IMR-90 (cell line): ENCODE measurements around the gene PSME2. TPM values are rescaled to one million over a fixed set of nuclear protein-coding genes. Genes with fewer than 3 reads are reported as not detected.

Experiments
- ATAC-seq: fragments of 200-7000 bp; cut with Tn5 transposase; 2 replicates; pipeline ENCODE4 v1.9.1; 2020; ENCODE audit warnings: low read depth, mild to moderate bottlenecking, moderate library complexity
- BruUV-seq: library from RNA; stranded (reverse); fragments of 400-500 nt; replicated peaks from 2 replicates; lab custom pipeline; 2021; lab: Mats Ljungman, UMichigan
- CTCF ChIA-PET: fragments of 300-600 bp; formaldehyde crosslinking; extraction: SDS; loops from one replicate; lab custom pipeline; 2021; ENCODE audit warnings: antibody characterized with exemption; lab: Yijun Ruan, JAX
- POLR2A ChIA-PET: fragments of 300-600 bp; sonication (Branson Sonifier 250); formaldehyde crosslinking; loops from one replicate; lab custom pipeline; 2022; ENCODE audit warnings: antibody characterized with exemption; ENCODE audit not compliant: unreplicated experiment; lab: Charles Lee
- DNase-seq: peaks from one replicate; pipeline ENCODE4 v3.0.0; 2013
- H2AFZ ChIP-seq: replicated peaks from 2 replicates; pipeline ENCODE3; 2013; ENCODE audit warnings: low read length, mild to moderate bottlenecking; ENCODE audit not compliant: poor library complexity
- H2AK5ac ChIP-seq: 2 replicates; pipeline ENCODE4 v1.6.1; 2013; ENCODE audit warnings: low read depth, low read length, inconsistent platforms
- H2AK9ac ChIP-seq: replicated peaks from 2 replicates; pipeline ENCODE3; 2013; ENCODE audit warnings: mild to moderate bottlenecking, low read depth, low read length, moderate library complexity; ENCODE audit not compliant: poor library complexity
- H2BK120ac ChIP-seq: 2 replicates; pipeline ENCODE4 v1.6.1; 2013; ENCODE audit warnings: low read depth, low read length, inconsistent platforms
- H2BK15ac ChIP-seq: 3 replicates; pipeline ENCODE4 v1.6.1; 2013; ENCODE audit warnings: low read depth, low read length, inconsistent platforms
- H2BK20ac ChIP-seq: 2 replicates; pipeline ENCODE4 v1.6.1; 2013; ENCODE audit warnings: low read depth, mild to moderate bottlenecking, inconsistent platforms, low read length, moderate library complexity
- H2BK5ac ChIP-seq: 2 replicates; pipeline ENCODE4 v1.6.1; 2013; ENCODE audit warnings: mild to moderate bottlenecking, low read depth, low read length, inconsistent platforms; ENCODE audit not compliant: poor library complexity, severe bottlenecking
- H3K14ac ChIP-seq: replicated peaks from 2 replicates; pipeline ENCODE4 v1.6.1; 2013; ENCODE audit warnings: low read depth, low read length, inconsistent platforms
- H3K18ac ChIP-seq: 2 replicates; pipeline ENCODE4 v1.6.1; 2013; ENCODE audit warnings: low read depth, low read length, control low read depth
- H3K23ac ChIP-seq: 2 replicates; pipeline ENCODE4 v1.6.1; 2013; ENCODE audit warnings: low read depth, low read length, inconsistent platforms
- H3K27ac ChIP-seq: 2 replicates; pipeline ENCODE4 v1.5.1; 2013; ENCODE audit warnings: mild to moderate bottlenecking, control low read depth, low read length; ENCODE audit not compliant: insufficient read depth
- H3K27me3 ChIP-seq: 2 replicates; pipeline ENCODE4 v1.6.1; 2013; ENCODE audit warnings: low read length; ENCODE audit not compliant: control insufficient read depth, insufficient read depth
- H3K36me3 ChIP-seq: 2 replicates; pipeline ENCODE4 v1.6.1; 2013; ENCODE audit warnings: low read length, mixed read lengths; ENCODE audit not compliant: control insufficient read depth, insufficient read depth
- H3K4ac ChIP-seq: 2 replicates; pipeline ENCODE4 v1.6.1; 2013; ENCODE audit warnings: low read depth, low read length, inconsistent platforms
- H3K4me1 ChIP-seq: 2 replicates; pipeline ENCODE4 v1.6.1; 2013; ENCODE audit warnings: low read length, mixed read lengths; ENCODE audit not compliant: control insufficient read depth, insufficient read depth
- H3K4me2 ChIP-seq: 2 replicates; pipeline ENCODE4 v1.6.1; 2013; ENCODE audit warnings: low read depth, mild to moderate bottlenecking, control low read depth, low read length, moderate library complexity
- H3K4me3 ChIP-seq: 2 replicates; pipeline ENCODE4 v1.5.1; 2013; ENCODE audit warnings: low read depth, mild to moderate bottlenecking, control low read depth, low read length, moderate library complexity; ENCODE audit not compliant: insufficient read depth
- H3K56ac ChIP-seq: 2 replicates; pipeline ENCODE4 v1.6.1; 2013; ENCODE audit warnings: low read length, inconsistent platforms; ENCODE audit not compliant: insufficient read depth; ENCODE audit errors: extremely low read depth
- H3K79me1 ChIP-seq, 2 experiments: 2 replicates each; pipeline ENCODE4 v1.6.1; 2013; ENCODE audit warnings: low read length in 2 of 2, inconsistent platforms in 1 of 2, low read depth in 1 of 2
- H3K9ac ChIP-seq: 2 replicates; pipeline ENCODE4 v1.6.1; 2013; ENCODE audit warnings: low read depth, low read length, control low read depth
- H3K9me1 ChIP-seq: 2 replicates; pipeline ENCODE4 v1.6.1; 2013; ENCODE audit warnings: low read length, inconsistent platforms; ENCODE audit not compliant: insufficient read depth
- H3K9me3 ChIP-seq: 2 replicates; pipeline ENCODE4 v1.6.1; 2013; ENCODE audit warnings: low read length; ENCODE audit not compliant: control insufficient read depth, insufficient read depth
- H4K20me1 ChIP-seq: 2 replicates; pipeline ENCODE4 v1.6.1; 2013; ENCODE audit warnings: low read length, inconsistent platforms; ENCODE audit not compliant: insufficient read depth
- H4K5ac ChIP-seq: 2 replicates; pipeline ENCODE4 v1.6.1; 2013; ENCODE audit warnings: mild to moderate bottlenecking, low read depth, low read length, control low read depth
- H4K8ac ChIP-seq, 2 experiments: 2 replicates each; pipeline ENCODE4 v1.6.1; 2013; ENCODE audit warnings: low read depth in 2 of 2, low read length in 2 of 2, control low read depth in 1 of 2, inconsistent platforms in 1 of 2
- H4K91ac ChIP-seq: 2 replicates; pipeline ENCODE4 v1.6.1; 2013; ENCODE audit warnings: low read depth, low read length, inconsistent platforms; ENCODE audit not compliant: insufficient read depth
- BHLHE40 ChIP-seq: fragments of 150-350 bp; IDR thresholded peaks from 2 replicates; pipeline ENCODE4 v1.6.1; 2016; ENCODE audit warnings: mild to moderate bottlenecking, low read depth, low read length
- CEBPB ChIP-seq: IDR thresholded peaks from 2 replicates; pipeline ENCODE4 v1.6.1; 2012; ENCODE audit warnings: low read depth, low read length, improper control_type of control experiment
- CHD1 ChIP-seq: IDR thresholded peaks from 2 replicates; pipeline ENCODE4 v1.6.1; 2012; ENCODE audit warnings: low read depth, low read length, improper control_type of control experiment
- FOS ChIP-seq: fragments of 150-350 bp; IDR thresholded peaks from 2 replicates; pipeline ENCODE4 v1.6.1; 2016; ENCODE audit warnings: low read depth, low read length
- MAZ ChIP-seq: IDR thresholded peaks from 2 replicates; pipeline ENCODE4 v1.6.1; 2012; ENCODE audit warnings: low read depth, mild to moderate bottlenecking, low read length, improper control_type of control experiment, moderate library complexity, borderline replicate concordance
- POLR2A ChIP-seq: IDR thresholded peaks from 2 replicates; pipeline ENCODE4 v1.6.1; 2012; ENCODE audit warnings: mild to moderate bottlenecking, low read depth, low read length
- RAD21 ChIP-seq: IDR thresholded peaks from 2 replicates; pipeline ENCODE4 v1.6.1; 2012; ENCODE audit warnings: low read length, improper control_type of control experiment
- RCOR1 ChIP-seq: IDR thresholded peaks from 2 replicates; pipeline ENCODE4 v1.6.1; 2012; ENCODE audit warnings: mild to moderate bottlenecking, low read length, improper control_type of control experiment; ENCODE audit not compliant: insufficient replicate concordance
- RFX5 ChIP-seq: IDR thresholded peaks from 2 replicates; pipeline ENCODE4 v1.8.0; 2012; ENCODE audit warnings: low read depth, mild to moderate bottlenecking, low read length, moderate library complexity
- SMC3 ChIP-seq: fragments of 150-350 bp; IDR thresholded peaks from 2 replicates; pipeline ENCODE4 v1.6.1; 2016; ENCODE audit warnings: low read depth, mild to moderate bottlenecking, antibody characterized with exemption, low read length, moderate library complexity
- WGBS, 2 experiments: methylation state at CpG; one replicate each; pipeline versions ENCODE4 v1.1.5 to v1.1.7; 2013; ENCODE audit warnings: missing lambda C conversion rate in 2 of 2; ENCODE audit not compliant: insufficient read length in 1 of 2; ENCODE audit errors: extremely low coverage in 2 of 2; 5-methylcytosine and 5-hydroxymethylcytosine counted together
- dilution Hi-C: fragments of 300-500 bp; cut with HindIII; formaldehyde crosslinking; loops from one replicate; pipeline ENCODE4 v1.14.3; 2018; ENCODE audit warnings: low sequenced_read_pairs; ENCODE audit not compliant: unreplicated experiment
- in situ Hi-C: fragments of 300-500 bp; cut with MboI; formaldehyde crosslinking; loops from 3 replicates; pipeline ENCODE4 v1.14.3; 2019; ENCODE audit warnings: low sequenced_read_pairs, inconsistent platforms, mixed read lengths
- intact Hi-C: fragments of 100-400 bp; cut with micrococcal nuclease; formaldehyde crosslinking; loops from 2 replicates; pipeline ENCODE4 v1.10.0; 2022
- polyA plus RNA-seq, 3 experiments: library from polyadenylated mRNA; depleted of rRNA; stranded (reverse); fragments of >200 nt; gene quantifications; 2 replicates each; pipeline ENCODE4 v1.2.3, GENCODE V29; 2012; ENCODE audit warnings: low replicate concordance in 1 of 3
- total RNA-seq: library from RNA; depleted of rRNA; stranded (reverse); fragments of >200 nt; gene quantifications from 2 replicates; pipeline ENCODE4 v1.2.3, GENCODE V29; 2012
- TF ChIP-seq, protein P1 (sequence below): fragments of 150-350 bp; IDR thresholded peaks from 2 replicates; pipeline ENCODE4 v1.6.1; 2017; ENCODE audit warnings: mild to moderate bottlenecking, antibody characterized with exemption, low read length, low read depth
- TF ChIP-seq, protein P2 (sequence below): conservative IDR thresholded peaks from 2 replicates; pipeline ENCODE4 v1.5.1; 2012; ENCODE audit warnings: mild to moderate bottlenecking, low read depth, low read length, improper control_type of control experiment
- TF ChIP-seq, protein P3 (sequence below): fragments of 150-350 bp; IDR thresholded peaks from 2 replicates; pipeline ENCODE4 v1.6.1; 2016; ENCODE audit warnings: low read depth, mild to moderate bottlenecking, low read length, moderate library complexity, borderline replicate concordance

The PSME2 gene
- total and polyA plus RNA-seq, 2 of the 4 experiments (the other 2 are of a cell fraction), result 104 to 141 TPM

DNA sequence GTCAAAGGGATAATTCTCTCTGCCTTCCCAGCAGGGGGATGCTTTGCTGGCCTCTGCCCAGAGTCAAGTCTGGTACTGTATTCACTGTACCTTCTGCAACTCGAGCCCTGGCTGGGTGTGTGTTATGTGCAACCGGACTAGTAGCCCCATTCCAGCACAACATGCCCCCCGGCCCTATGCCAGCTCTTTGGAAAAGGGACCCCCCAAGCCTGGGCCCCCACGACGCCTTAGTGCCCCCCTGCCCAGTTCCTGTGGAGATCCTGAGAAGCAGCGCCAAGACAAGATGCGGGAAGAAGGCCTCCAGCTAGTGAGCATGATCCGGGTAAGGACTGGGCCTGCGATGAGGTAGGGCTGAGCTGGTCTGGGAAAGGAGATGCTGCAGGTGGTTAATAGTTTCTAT lies 4.2 kb upstream of the PSME2 start:
- Histone ChIP-seq H3K36me3 (peaks cover 48% of the 10 kb centered on the region), H2AK9ac (no peak overlapping the region), H2BK120ac (no peak overlapping the region), H3K79me1 (peaks cover 23 to 48% of the 10 kb centered on the region in 2 experiments), H3K18ac (no peak overlapping the region), H3K4me3 (no peak overlapping the region), H3K27me3 (no peaks in the 10 kb centered on the region), H3K9me3 (no peaks in the 10 kb centered on the region), H3K27ac (no peak overlapping the region), H2BK5ac (no peak overlapping the region), H3K14ac (no peak overlapping the region), H3K4me2 (no peak overlapping the region), H3K9ac (no peak overlapping the region), H2AK5ac (no peak overlapping the region), H2AFZ (no peak overlapping the region), H3K9me1 (no peaks in the 10 kb centered on the region), H2BK15ac (no peak overlapping the region), H4K5ac (no peak overlapping the region), H2BK20ac (no peak overlapping the region), H3K4ac (no peak overlapping the region), H4K91ac (no peak overlapping the region), H3K23ac (no peak overlapping the region), H4K8ac (no peak overlapping the region), H3K4me1 (peaks cover 5% of the 10 kb centered on the region), H3K56ac (no peak overlapping the region), H4K20me1 (peaks cover 10% of the 10 kb centered on the region)
- intact Hi-C loops, result no loop called here
- BruUV-seq, result no TSS peak
- ChIA-PET CTCF (interaction anchor here (4.3 kb wide), 1 partner anchor 10 kb away, joined by 14 read pairs; the partner anchor contains the start of gene IRF9), POLR2A (no interaction called here)
- in situ Hi-C loops, result no loop called here
- ATAC-seq, result no peak
- dilution Hi-C loops, result no loop called here
- DNase-seq, result no peak
- WGBS, 2 experiments, result 100% methylated on average over 5 of the region's 9 CpGs; no CpG with 5 or more reads in 1 of the 2 experiments
- TF ChIP-seq RAD21, result no peak
- TF ChIP-seq CHD1, result no peak
- no peak for TF ChIP-seq RFX5
- TF ChIP-seq BHLHE40, result no peak
- TF ChIP-seq, protein P1, sequence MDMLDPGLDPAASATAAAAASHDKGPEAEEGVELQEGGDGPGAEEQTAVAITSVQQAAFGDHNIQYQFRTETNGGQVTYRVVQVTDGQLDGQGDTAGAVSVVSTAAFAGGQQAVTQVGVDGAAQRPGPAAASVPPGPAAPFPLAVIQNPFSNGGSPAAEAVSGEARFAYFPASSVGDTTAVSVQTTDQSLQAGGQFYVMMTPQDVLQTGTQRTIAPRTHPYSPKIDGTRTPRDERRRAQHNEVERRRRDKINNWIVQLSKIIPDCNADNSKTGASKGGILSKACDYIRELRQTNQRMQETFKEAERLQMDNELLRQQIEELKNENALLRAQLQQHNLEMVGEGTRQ, result no peak
- TF ChIP-seq, protein P2, sequence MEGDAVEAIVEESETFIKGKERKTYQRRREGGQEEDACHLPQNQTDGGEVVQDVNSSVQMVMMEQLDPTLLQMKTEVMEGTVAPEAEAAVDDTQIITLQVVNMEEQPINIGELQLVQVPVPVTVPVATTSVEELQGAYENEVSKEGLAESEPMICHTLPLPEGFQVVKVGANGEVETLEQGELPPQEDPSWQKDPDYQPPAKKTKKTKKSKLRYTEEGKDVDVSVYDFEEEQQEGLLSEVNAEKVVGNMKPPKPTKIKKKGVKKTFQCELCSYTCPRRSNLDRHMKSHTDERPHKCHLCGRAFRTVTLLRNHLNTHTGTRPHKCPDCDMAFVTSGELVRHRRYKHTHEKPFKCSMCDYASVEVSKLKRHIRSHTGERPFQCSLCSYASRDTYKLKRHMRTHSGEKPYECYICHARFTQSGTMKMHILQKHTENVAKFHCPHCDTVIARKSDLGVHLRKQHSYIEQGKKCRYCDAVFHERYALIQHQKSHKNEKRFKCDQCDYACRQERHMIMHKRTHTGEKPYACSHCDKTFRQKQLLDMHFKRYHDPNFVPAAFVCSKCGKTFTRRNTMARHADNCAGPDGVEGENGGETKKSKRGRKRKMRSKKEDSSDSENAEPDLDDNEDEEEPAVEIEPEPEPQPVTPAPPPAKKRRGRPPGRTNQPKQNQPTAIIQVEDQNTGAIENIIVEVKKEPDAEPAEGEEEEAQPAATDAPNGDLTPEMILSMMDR, result no peak
- TF ChIP-seq, protein P3, sequence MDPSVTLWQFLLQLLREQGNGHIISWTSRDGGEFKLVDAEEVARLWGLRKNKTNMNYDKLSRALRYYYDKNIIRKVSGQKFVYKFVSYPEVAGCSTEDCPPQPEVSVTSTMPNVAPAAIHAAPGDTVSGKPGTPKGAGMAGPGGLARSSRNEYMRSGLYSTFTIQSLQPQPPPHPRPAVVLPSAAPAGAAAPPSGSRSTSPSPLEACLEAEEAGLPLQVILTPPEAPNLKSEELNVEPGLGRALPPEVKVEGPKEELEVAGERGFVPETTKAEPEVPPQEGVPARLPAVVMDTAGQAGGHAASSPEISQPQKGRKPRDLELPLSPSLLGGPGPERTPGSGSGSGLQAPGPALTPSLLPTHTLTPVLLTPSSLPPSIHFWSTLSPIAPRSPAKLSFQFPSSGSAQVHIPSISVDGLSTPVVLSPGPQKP, result no peak
- TF ChIP-seq FOS, result no peak
- TF ChIP-seq MAZ, result no peak
- TF ChIP-seq SMC3, result no peak
- no peak for TF ChIP-seq CEBPB
- TF ChIP-seq RCOR1, result no peak
- no peak for TF ChIP-seq POLR2A
